Caco-2 (cell line): ENCODE measurements around the gene SECISBP2. TPM values are rescaled to one million over a fixed set of nuclear protein-coding genes. Genes with fewer than 3 reads are reported as not detected.

Source experiments
- BruUV-seq: library from RNA; stranded (reverse); fragments of 400-500 nt; replicated peaks from 2 replicates; lab custom pipeline; 2021; lab: Mats Ljungman, UMichigan
- CTCF ChIA-PET: fragments of 300-600 bp; sonication (Branson Sonifier 250); formaldehyde crosslinking; loops from one replicate; lab custom pipeline; 2022; ENCODE audit warnings: antibody characterized with exemption; lab: Charles Lee
- POLR2A ChIA-PET: fragments of 300-600 bp; sonication (Branson Sonifier 250); formaldehyde crosslinking; loops from one replicate; lab custom pipeline; 2022; ENCODE audit warnings: antibody characterized with exemption; lab: Charles Lee
- DNase-seq, 2 experiments: peaks; one replicate each; pipeline versions ENCODE4 v3.0.0 to v3.0.0-alpha.2; 2020 to 2022
- H3K27me3 ChIP-seq: replicated peaks from 2 replicates; pipeline ENCODE4 v1.6.0; 2011; ENCODE audit warnings: low read length; ENCODE audit not compliant: control insufficient read depth, insufficient read depth
- H3K36me3 ChIP-seq: 2 replicates; pipeline ENCODE4 v1.5.1; 2011; ENCODE audit warnings: low read length; ENCODE audit not compliant: control insufficient read depth, insufficient read depth
- H3K4me1 ChIP-seq: fragments of 250-450 bp; sonication (Bioruptor Pico); 2 replicates; pipeline ENCODE4 v1.5.1; 2020; ENCODE audit warnings: mild to moderate bottlenecking
- H3K4me3 ChIP-seq: 2 replicates; pipeline ENCODE4 v1.5.1; 2011; ENCODE audit warnings: low read depth, mild to moderate bottlenecking, control low read depth, low read length
- H3K9me3 ChIP-seq: fragments of 250-450 bp; sonication (Bioruptor Pico); 2 replicates; pipeline ENCODE4 v1.5.1; 2020; ENCODE audit warnings: mild to moderate bottlenecking, moderate library complexity
- H3K27ac Mint-ChIP-seq: one replicate; pipeline ENCODE4 v1.8.0; 2022; ENCODE audit warnings: mixed read lengths; ENCODE audit not compliant: unreplicated experiment
- H3K27me3 Mint-ChIP-seq: one replicate; pipeline ENCODE4 v1.8.0; 2022; ENCODE audit warnings: mixed read lengths; ENCODE audit not compliant: insufficient read depth, unreplicated experiment
- H3K36me3 Mint-ChIP-seq: one replicate; pipeline ENCODE4 v1.8.0; 2022; ENCODE audit warnings: mild to moderate bottlenecking, mixed read lengths; ENCODE audit not compliant: insufficient read depth, unreplicated experiment
- H3K4me1 Mint-ChIP-seq: one replicate; pipeline ENCODE4 v1.8.0; 2022; ENCODE audit warnings: low read depth, mixed read lengths; ENCODE audit not compliant: unreplicated experiment
- H3K4me3 Mint-ChIP-seq: one replicate; pipeline ENCODE4 v1.8.0; 2022; ENCODE audit warnings: mild to moderate bottlenecking, moderate library complexity, mixed read lengths; ENCODE audit not compliant: unreplicated experiment
- H3K9me3 Mint-ChIP-seq: one replicate; pipeline ENCODE4 v1.8.0; 2022; ENCODE audit warnings: mixed read lengths; ENCODE audit not compliant: unreplicated experiment
- intact Hi-C: fragments of 100-400 bp; cut with micrococcal nuclease; formaldehyde crosslinking; loops from one replicate; pipeline ENCODE4 v1.10.0; 2022; ENCODE audit not compliant: unreplicated experiment
- total RNA-seq: library from RNA; stranded (reverse); gene quantifications from 2 replicates; pipeline ENCODE4 v1.2.3, GENCODE V29; 2022
- TF ChIP-seq, protein P1 (sequence below), 2 experiments: fragments of 200-600 bp in 1 of 2; IDR thresholded peaks; 1 replicate in 1 of 2; 2 replicates in 1 of 2; pipeline versions ENCODE4 v1.5.1 to v1.8.0; 2011 to 2022; ENCODE audit warnings: antibody characterized with exemption in 1 of 2, control low read depth in 1 of 2, inconsistent platforms in 1 of 2, low read depth in 1 of 2, low read length in 1 of 2, mild to moderate bottlenecking in 1 of 2, moderate library complexity in 1 of 2; ENCODE audit not compliant: insufficient read depth in 1 of 2, severe bottlenecking in 1 of 2, unreplicated experiment in 1 of 2

SECISBP2 gene
- total RNA-seq, 1 experiment from 2014 or later = 21.0 TPM

DNA sequence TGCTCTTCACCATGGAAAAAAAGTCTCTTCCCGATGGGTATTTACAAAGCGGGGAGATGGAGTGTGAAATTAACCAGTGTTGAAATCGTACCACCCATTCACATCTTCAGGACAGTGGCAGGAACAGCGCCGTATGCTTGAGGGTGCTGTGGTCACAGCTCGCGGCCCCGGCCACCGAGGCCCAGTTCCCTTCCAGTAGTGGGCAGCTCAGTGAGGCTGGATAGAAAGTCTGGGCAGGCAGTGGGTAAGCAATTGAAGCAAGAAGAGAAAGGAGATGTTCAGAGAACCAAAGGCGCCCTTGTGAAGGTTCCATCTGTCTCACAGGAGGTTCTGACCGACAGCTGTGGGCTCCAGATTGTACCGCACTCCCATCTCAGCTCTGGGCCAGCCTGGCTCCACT lies 59.1 kb downstream of the SECISBP2 start:
- Histone ChIP-seq H3K4me3 (no peak overlapping the region), H3K4me1 (no peaks in the 10 kb centered on the region), H3K36me3 (no peaks in the 10 kb centered on the region), H3K9me3 (no peaks in the 10 kb centered on the region), H3K27me3 (no peaks in the 10 kb centered on the region)
- no TSS peak for BruUV-seq
- Mint-ChIP-seq H3K4me1 (no peaks in the 10 kb centered on the region), H3K27ac (no peak overlapping the region), H3K36me3 (peaks cover 8% of the 10 kb centered on the region), H3K9me3 (no peaks in the 10 kb centered on the region), H3K27me3 (no peaks in the 10 kb centered on the region), H3K4me3 (no peak overlapping the region)
- intact Hi-C loops = no loop called here
- ChIA-PET POLR2A (no interaction called here), CTCF (no interaction called here)
- no peak for DNase-seq
- TF ChIP-seq, protein P1, sequence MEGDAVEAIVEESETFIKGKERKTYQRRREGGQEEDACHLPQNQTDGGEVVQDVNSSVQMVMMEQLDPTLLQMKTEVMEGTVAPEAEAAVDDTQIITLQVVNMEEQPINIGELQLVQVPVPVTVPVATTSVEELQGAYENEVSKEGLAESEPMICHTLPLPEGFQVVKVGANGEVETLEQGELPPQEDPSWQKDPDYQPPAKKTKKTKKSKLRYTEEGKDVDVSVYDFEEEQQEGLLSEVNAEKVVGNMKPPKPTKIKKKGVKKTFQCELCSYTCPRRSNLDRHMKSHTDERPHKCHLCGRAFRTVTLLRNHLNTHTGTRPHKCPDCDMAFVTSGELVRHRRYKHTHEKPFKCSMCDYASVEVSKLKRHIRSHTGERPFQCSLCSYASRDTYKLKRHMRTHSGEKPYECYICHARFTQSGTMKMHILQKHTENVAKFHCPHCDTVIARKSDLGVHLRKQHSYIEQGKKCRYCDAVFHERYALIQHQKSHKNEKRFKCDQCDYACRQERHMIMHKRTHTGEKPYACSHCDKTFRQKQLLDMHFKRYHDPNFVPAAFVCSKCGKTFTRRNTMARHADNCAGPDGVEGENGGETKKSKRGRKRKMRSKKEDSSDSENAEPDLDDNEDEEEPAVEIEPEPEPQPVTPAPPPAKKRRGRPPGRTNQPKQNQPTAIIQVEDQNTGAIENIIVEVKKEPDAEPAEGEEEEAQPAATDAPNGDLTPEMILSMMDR (IDR thresholded peaks at IDR 0.05; ENCODE audit: insufficient read depth in 1 of 2, low read depth in 1 of 2, low read length in 1 of 2, severe bottlenecking in 1 of 2, unreplicated experiment in 1 of 2) = no peak

DNA sequence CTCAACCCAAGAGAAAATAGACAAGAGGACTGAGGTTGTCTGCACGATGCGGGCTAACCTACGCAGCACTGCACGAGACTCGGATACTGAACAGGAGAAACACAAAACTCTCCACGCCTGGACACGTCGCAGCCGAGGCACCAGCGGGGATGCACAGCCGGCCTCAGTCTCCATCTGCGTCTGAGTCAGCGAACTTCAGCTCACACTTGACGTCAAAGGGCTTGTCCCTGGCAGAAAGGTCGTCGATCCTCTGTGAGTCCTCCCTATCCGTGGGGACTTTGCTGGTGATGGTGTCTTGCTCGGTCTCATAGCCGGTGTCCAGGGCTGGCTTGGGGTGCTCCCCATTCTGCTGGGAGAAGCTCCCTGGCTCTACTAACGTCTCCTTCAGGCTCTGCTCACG lies 60.2 kb downstream of the SECISBP2 start:
- no peak overlapping the region for H3K4me3 Mint-ChIP-seq
- H3K27me3 Mint-ChIP-seq = no peaks in the 10 kb centered on the region
- no peaks in the 10 kb centered on the region for H3K9me3 ChIP-seq
- POLR2A ChIA-PET = no interaction called here
- TF ChIP-seq, protein P1 (IDR thresholded peaks at IDR 0.05; ENCODE audit: insufficient read depth in 1 of 2, low read depth in 1 of 2, low read length in 1 of 2, severe bottlenecking in 1 of 2, unreplicated experiment in 1 of 2) = no peak
- intact Hi-C loops = no loop called here
- no peaks in the 10 kb centered on the region for H3K36me3 ChIP-seq
- H3K36me3 Mint-ChIP-seq = peaks cover 8% of the 10 kb centered on the region
- no peaks in the 10 kb centered on the region for H3K9me3 Mint-ChIP-seq
- H3K27me3 ChIP-seq = no peaks in the 10 kb centered on the region
- DNase-seq = no peak
- CTCF ChIA-PET = no interaction called here
- BruUV-seq = no TSS peak
- H3K4me1 ChIP-seq = no peaks in the 10 kb centered on the region
- H3K4me3 ChIP-seq = no peak overlapping the region
- H3K27ac Mint-ChIP-seq = no peak overlapping the region
- no peaks in the 10 kb centered on the region for H3K4me1 Mint-ChIP-seq

DNA sequence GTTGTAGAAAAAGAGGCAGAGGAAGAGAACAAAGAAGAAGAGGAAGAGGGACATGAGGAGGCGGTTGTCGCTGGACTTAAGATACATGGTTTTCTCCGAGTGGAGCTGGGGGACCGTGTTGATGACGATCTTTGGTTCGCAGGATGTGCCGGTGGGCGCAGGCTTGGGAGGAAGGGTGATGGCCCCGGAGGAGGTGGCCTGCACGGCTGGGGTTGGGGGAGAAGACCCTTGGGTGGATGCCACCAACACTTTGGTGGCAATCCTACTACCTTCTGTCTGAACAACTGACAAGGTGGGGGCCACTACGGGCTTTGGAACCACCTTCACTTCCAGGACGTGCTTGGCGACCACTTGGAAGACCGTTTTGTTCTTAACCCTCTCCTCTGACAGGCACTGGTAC lies 60.7 kb downstream of the SECISBP2 start:
- CTCF ChIA-PET = no interaction called here
- Mint-ChIP-seq H3K4me1 (no peaks in the 10 kb centered on the region), H3K4me3 (no peak overlapping the region), H3K36me3 (peaks cover 8% of the 10 kb centered on the region), H3K27me3 (no peaks in the 10 kb centered on the region), H3K9me3 (no peaks in the 10 kb centered on the region), H3K27ac (no peak overlapping the region)
- H3K4me3 ChIP-seq = no peak overlapping the region
- intact Hi-C loops = no loop called here
- no peaks in the 10 kb centered on the region for H3K9me3 ChIP-seq
- H3K27me3 ChIP-seq = no peaks in the 10 kb centered on the region
- TF ChIP-seq, protein P1 (IDR thresholded peaks at IDR 0.05; ENCODE audit: insufficient read depth in 1 of 2, low read depth in 1 of 2, low read length in 1 of 2, severe bottlenecking in 1 of 2, unreplicated experiment in 1 of 2) = no peak
- no peak for DNase-seq
- no peaks in the 10 kb centered on the region for H3K36me3 ChIP-seq
- no peaks in the 10 kb centered on the region for H3K4me1 ChIP-seq
- POLR2A ChIA-PET = no interaction called here
- BruUV-seq = no TSS peak
